Stimulated activated effector memory CD8-positive, alpha-beta T cell treated with anti-CD3 and anti-CD28 coated beads, Interleukin-12 subunit alpha, Interleukin-12 subunit beta, amount 100 ng/mL, for 72 hours (primary cell): ENCODE measurements around the gene SETBP1.
A peak's percentile ranks its signal among the peaks of the same experiment; 100 is the strongest.

Experiments used
- ATAC-seq: fragments of 150-1000 bp; cut with Tn5 transposase; 2 replicates; pipeline ENCODE4 v1.10.0; 2021
- DNase-seq, 2 donors: peaks; one replicate each; pipeline ENCODE4 v3.0.0; 2021 to 2022; ENCODE audit warnings: low spot score in 2 of 2
- H3K27ac Mint-ChIP-seq: one replicate; pipeline ENCODE4 v1.8.0; 2022; ENCODE audit warnings: mild to moderate bottlenecking, mixed read lengths
- H3K36me3 Mint-ChIP-seq: one replicate; pipeline ENCODE4 v1.8.0; 2022; ENCODE audit warnings: mild to moderate bottlenecking, mixed read lengths
- H3K4me1 Mint-ChIP-seq: one replicate; pipeline ENCODE4 v1.8.0; 2022; ENCODE audit warnings: mixed read lengths
- H3K4me3 Mint-ChIP-seq: one replicate; pipeline ENCODE4 v1.8.0; 2022; ENCODE audit warnings: mild to moderate bottlenecking, mixed read lengths
- H3K9me3 Mint-ChIP-seq: one replicate; pipeline ENCODE4 v1.8.0; 2022; ENCODE audit warnings: mixed read lengths

SETBP1 gene

DNA sequence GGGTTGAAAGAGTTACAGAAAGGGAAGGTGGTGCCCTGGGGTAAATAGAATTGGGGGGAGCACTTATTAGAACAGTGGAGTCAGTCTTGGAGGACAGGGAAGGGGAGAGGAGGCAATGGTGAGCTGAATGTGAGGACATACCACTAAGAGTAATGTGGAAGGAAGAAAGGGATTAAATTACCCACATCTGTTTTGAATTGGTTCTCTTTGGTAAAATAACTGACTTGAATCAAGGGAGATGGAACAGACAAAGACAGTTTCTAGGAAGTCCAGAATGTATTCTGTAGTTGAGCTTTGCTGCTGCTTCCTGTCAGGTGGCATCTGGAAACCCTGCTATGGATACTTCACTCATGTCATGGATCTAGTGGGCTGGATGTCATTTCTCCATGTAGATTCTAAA lies 6.7 kb downstream of the SETBP1 start:
- no peaks in the 10 kb centered on the region for H3K36me3 Mint-ChIP-seq
- H3K27ac Mint-ChIP-seq = peak overlapping the region; percentile 8
- peaks cover 37% of the 10 kb centered on the region for H3K4me1 Mint-ChIP-seq
- ATAC-seq (no peak), DNase-seq (no peak)
- H3K4me3 Mint-ChIP-seq = no peak overlapping the region
- H3K9me3 Mint-ChIP-seq = no peaks in the 10 kb centered on the region

GRCh38 chr18:44689736-44690135 lies 9.0 kb downstream of the SETBP1 start:
- Mint-ChIP-seq H3K36me3 (no peaks in the 10 kb centered on the region), H3K9me3 (no peaks in the 10 kb centered on the region), H3K4me3 (no peak overlapping the region), H3K4me1 (peaks cover 55% of the 10 kb centered on the region), H3K27ac (no peak overlapping the region)
- DNase-seq (no peak), ATAC-seq (no peak)

DNA sequence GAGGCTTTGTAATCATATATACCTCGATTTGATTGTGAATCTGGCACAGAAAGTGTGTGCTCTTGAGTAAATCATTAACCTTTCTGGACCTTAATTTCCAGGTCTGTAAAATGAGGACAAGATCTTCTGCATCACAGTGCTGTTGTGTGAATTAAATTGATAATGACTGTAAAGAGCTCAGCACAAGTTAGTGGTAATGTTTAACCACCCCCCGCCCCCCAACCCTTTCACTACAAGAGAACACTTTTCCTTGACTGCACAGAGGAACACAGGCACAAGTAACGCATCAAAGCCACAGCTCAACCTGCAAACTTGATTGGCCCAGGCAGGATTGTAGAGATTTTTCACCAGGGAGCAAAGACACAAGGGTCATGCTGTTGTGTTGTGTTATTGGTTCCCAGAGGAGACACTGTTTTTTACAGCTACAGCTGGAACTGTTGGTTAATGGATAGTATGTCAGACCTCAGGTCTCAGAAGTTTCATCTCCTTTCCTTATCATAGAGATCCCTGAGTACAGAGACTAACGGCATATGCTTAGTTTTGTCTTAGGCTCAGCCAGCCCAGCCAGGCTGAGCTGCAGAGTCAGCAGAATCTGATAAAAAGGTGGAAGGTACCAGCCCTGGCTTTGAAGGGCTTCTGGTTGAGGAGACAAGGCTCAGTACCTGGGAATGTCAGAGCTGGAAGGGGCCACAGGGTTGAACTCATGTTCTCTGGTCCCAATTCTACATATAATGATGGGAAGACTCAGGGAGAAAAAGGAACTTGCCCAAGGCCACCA lies 10.6 kb downstream of the SETBP1 start:
- Mint-ChIP-seq H3K9me3 (no peaks in the 10 kb centered on the region), H3K4me1 (peaks cover 57% of the 10 kb centered on the region), H3K36me3 (no peaks in the 10 kb centered on the region), H3K27ac (no peak overlapping the region), H3K4me3 (no peak overlapping the region)
- DNase-seq = no peak
- ATAC-seq = no peak

- DNase-seq = no peak
- Mint-ChIP-seq H3K36me3 (no peaks in the 10 kb centered on the region), H3K9me3 (no peaks in the 10 kb centered on the region), H3K27ac (no peak overlapping the region), H3K4me3 (no peak overlapping the region), H3K4me1 (peaks cover 50% of the 10 kb centered on the region)
- peak; percentile 85 for ATAC-seq
Measured at GRCh38 chr18:44693030-44693784, 12.5 kb downstream of the SETBP1 start.

- H3K27ac Mint-ChIP-seq = no peak overlapping the region
- no peaks in the 10 kb centered on the region for H3K36me3 Mint-ChIP-seq
- H3K9me3 Mint-ChIP-seq = no peaks in the 10 kb centered on the region
- ATAC-seq (no peak), DNase-seq (no peak)
- no peak overlapping the region for H3K4me3 Mint-ChIP-seq
- H3K4me1 Mint-ChIP-seq = peaks cover 52% of the 10 kb centered on the region
Measured at GRCh38 chr18:44695503-44695902, 14.8 kb downstream of the SETBP1 start.

- Mint-ChIP-seq H3K27ac (no peak overlapping the region), H3K9me3 (no peaks in the 10 kb centered on the region), H3K4me3 (no peak overlapping the region), H3K4me1 (peaks cover 57% of the 10 kb centered on the region), H3K36me3 (peaks cover 12% of the 10 kb centered on the region)
- no peak for DNase-seq
- ATAC-seq = no peak
Measured at GRCh38 chr18:44696892-44697291, 16.2 kb downstream of the SETBP1 start.

- DNase-seq = no peak
- no peak overlapping the region for H3K27ac Mint-ChIP-seq
- H3K4me3 Mint-ChIP-seq = no peak overlapping the region
- H3K9me3 Mint-ChIP-seq = no peaks in the 10 kb centered on the region
- H3K4me1 Mint-ChIP-seq = peaks cover 59% of the 10 kb centered on the region
- peaks cover 16% of the 10 kb centered on the region for H3K36me3 Mint-ChIP-seq
- ATAC-seq = no peak
Measured at GRCh38 chr18:44697315-44697714, 16.6 kb downstream of the SETBP1 start.

DNA sequence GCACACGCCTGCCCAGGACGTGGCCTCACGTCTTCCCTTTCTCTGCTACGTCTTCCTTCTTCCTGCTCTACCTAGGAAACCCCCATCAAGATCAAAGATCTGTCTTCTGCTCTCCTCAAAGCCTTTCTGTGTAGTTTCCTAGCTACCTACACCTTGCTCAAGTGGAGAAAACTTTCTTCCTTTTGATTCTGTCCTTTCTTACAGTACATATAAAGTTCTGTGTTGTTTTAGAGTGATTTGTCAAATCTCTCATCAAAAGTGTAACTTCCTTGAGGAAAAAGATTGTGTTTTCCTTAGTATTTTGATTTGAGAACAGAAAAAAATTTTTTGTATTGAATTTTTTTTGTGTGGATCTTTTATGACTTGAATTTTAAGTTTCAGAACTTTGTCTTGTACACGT lies 17.8 kb downstream of the SETBP1 start:
- no peaks in the 10 kb centered on the region for H3K9me3 Mint-ChIP-seq
- no peak overlapping the region for H3K27ac Mint-ChIP-seq
- DNase-seq = no peak
- ATAC-seq = no peak
- peaks cover 56% of the 10 kb centered on the region for H3K4me1 Mint-ChIP-seq
- H3K4me3 Mint-ChIP-seq = no peak overlapping the region
- H3K36me3 Mint-ChIP-seq = peaks cover 27% of the 10 kb centered on the region

- Mint-ChIP-seq H3K36me3 (peaks cover 34% of the 10 kb centered on the region), H3K4me3 (no peak overlapping the region), H3K4me1 (peaks cover 60% of the 10 kb centered on the region), H3K9me3 (no peaks in the 10 kb centered on the region), H3K27ac (peak overlapping the region; percentile 78)
- ATAC-seq (no peak), DNase-seq (no peak)
Measured at GRCh38 chr18:44699572-44700261, 19.0 kb downstream of the SETBP1 start.

GRCh38 chr18:44700652-44701051 lies 20.0 kb downstream of the SETBP1 start:
- H3K4me1 Mint-ChIP-seq = peaks cover 52% of the 10 kb centered on the region
- ATAC-seq = peak; percentile 91

DNA sequence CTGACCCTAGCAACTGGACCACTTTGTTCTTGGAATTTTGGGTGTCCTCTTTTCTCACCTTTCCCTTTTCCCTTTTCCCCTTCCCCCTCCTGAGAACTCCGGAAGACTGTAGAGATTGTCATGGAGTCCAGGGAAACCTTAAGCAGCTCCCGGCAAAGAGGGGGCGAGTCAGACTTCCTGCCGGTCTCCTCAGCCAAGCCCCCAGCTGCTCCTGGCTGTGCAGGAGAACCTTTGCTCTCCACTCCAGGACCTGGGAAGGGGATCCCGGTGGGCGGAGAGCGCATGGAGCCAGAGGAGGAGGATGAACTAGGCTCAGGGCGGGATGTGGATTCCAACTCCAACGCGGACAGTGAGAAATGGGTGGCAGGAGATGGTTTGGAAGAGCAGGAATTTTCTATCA lies 20.5 kb downstream of the SETBP1 start:
- ATAC-seq (no peak), DNase-seq (no peak)
- Mint-ChIP-seq H3K4me1 (peaks cover 52% of the 10 kb centered on the region), H3K4me3 (peak overlapping the region; percentile 38), H3K27ac (peak overlapping the region; percentile 89), H3K36me3 (peaks cover 45% of the 10 kb centered on the region), H3K9me3 (no peaks in the 10 kb centered on the region)

More at GRCh38 chr18:44700652-44701051, 20.0 kb downstream of the SETBP1 start:
- H3K9me3 Mint-ChIP-seq = no peaks in the 10 kb centered on the region
- peak overlapping the region; percentile 89 for H3K27ac Mint-ChIP-seq
- peak in 1 of 2 donors; percentile 62 for DNase-seq
- peaks cover 40% of the 10 kb centered on the region for H3K36me3 Mint-ChIP-seq
- peak overlapping the region; percentile 38 for H3K4me3 Mint-ChIP-seq

GRCh38 chr18:44702594-44702993 lies 21.9 kb downstream of the SETBP1 start:
- DNase-seq = no peak
- peaks cover 54% of the 10 kb centered on the region for H3K36me3 Mint-ChIP-seq
- peak overlapping the region; percentile 15 for H3K4me3 Mint-ChIP-seq
- peak overlapping the region; percentile 56 for H3K27ac Mint-ChIP-seq
- peaks cover 51% of the 10 kb centered on the region for H3K4me1 Mint-ChIP-seq
- ATAC-seq = peak; percentile 81
- no peaks in the 10 kb centered on the region for H3K9me3 Mint-ChIP-seq

- no peak for DNase-seq
- Mint-ChIP-seq H3K4me3 (no peak overlapping the region), H3K36me3 (peaks cover 56% of the 10 kb centered on the region), H3K4me1 (peaks cover 61% of the 10 kb centered on the region), H3K27ac (no peak overlapping the region), H3K9me3 (no peaks in the 10 kb centered on the region)
- ATAC-seq = no peak
Measured at GRCh38 chr18:44704135-44704789, 23.6 kb downstream of the SETBP1 start.

DNA sequence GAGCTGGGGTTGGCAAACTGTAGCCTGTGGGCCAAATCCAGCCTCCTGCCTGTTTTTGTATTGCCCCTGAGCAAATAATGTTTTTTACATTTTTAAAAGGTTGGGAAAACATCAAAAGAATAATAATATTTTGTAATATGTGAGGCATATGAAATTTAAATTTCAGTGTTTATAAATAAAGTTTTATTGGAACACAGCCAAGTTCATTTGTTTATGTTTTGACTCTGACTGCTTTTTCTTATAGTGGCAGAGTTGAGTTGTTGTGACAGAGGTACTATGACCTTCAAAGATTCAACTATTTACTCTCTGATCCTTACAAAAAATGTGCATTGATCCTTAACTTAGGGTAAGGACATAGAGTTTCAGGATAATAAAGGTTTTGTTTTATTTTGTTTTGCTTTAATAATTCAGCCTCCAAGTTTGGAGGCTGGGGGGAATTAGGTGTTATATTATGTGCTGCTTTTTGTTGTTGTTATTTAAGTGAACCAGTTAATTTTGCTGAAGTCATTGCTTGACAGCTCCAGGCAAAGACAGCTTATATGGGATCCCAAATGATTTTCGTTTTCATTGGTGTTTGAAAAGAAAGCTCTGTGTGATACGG lies 24.5 kb downstream of the SETBP1 start:
- peaks cover 63% of the 10 kb centered on the region for H3K36me3 Mint-ChIP-seq
- DNase-seq = no peak

More for the DNA sequence above, 24.5 kb downstream of the SETBP1 start:
- H3K9me3 Mint-ChIP-seq = no peaks in the 10 kb centered on the region
- no peak for ATAC-seq
- no peak overlapping the region for H3K4me3 Mint-ChIP-seq
- no peak overlapping the region for H3K27ac Mint-ChIP-seq
- H3K4me1 Mint-ChIP-seq = peaks cover 64% of the 10 kb centered on the region
